Activated naive CD4-positive, alpha-beta T cell treated with anti-CD3 and anti-CD28 coated beads, Interleukin-2, amount 50 U/mL, for 72 hours (primary cell): ENCODE measurements around the gene PITPNC1. TPM values are rescaled to one million over a fixed set of nuclear protein-coding genes. Genes with fewer than 3 reads are reported as not detected.
"Not testable (repeated sequence)": the region's sequence is repeated elsewhere in the genome, so short reads cannot be mapped to it uniquely, and the experiment has no call there.

ENCODE experiments used
- ATAC-seq, 2 donors: fragments of 150-1000 bp; cut with Tn5 transposase; 2 replicates each; pipeline ENCODE4 v1.10.0; 2021; ENCODE audit warnings: mild to moderate bottlenecking in 2 of 2, moderate library complexity in 2 of 2
- DNase-seq, 2 donors: peaks; one replicate each; pipeline ENCODE4 v3.0.0; 2021 to 2022; ENCODE audit warnings: low spot score in 2 of 2
- H3K27ac Mint-ChIP-seq, 2 donors: one replicate each; pipeline ENCODE4 v1.8.0; 2022; ENCODE audit warnings: mild to moderate bottlenecking in 2 of 2, mixed read lengths in 2 of 2
- H3K36me3 Mint-ChIP-seq, 2 donors: one replicate each; pipeline ENCODE4 v1.8.0; 2022; ENCODE audit warnings: mixed read lengths in 2 of 2
- H3K9me3 Mint-ChIP-seq, 2 donors: one replicate each; pipeline ENCODE4 v1.8.0; 2022; ENCODE audit warnings: mixed read lengths in 2 of 2
- total RNA-seq, 2 donors: library from RNA; stranded (reverse); gene quantifications; one replicate each; pipeline ENCODE4 v1.2.3, GENCODE V29; 2022

The PITPNC1 gene
- total RNA-seq, 2 donors from 2014 or later, result 56.8 to 65.3 TPM

DNA sequence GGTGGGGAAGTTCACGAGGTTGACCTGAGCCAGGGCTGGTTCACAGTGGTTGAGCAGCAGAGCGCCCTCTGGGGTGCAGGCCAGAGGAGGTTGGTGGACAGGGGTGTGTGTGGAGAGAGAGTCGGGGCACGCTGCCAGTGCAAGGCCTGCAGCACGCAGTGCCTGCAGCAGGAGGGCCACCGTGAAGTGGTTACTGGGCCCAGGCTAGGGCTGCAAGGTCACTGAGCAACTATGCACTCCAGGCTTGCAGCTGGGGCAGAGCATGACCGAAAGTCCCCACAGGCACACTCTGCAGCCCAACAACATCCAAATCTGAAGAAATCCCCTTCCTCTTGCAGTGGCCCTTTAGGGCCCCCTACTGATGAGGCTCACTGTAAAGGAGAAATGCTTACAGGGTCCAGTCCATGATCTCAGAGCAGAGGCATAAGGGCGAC is 251.5 kb downstream of the PITPNC1 start:
- ATAC-seq (peak; percentile 47 to 55), DNase-seq (no peak)
- H3K36me3 Mint-ChIP-seq, result no peaks in the 10 kb centered on the region
- H3K9me3 Mint-ChIP-seq, result no peaks in the 10 kb centered on the region
- peak overlapping the region in 1 of 2 donors; percentile 77 for H3K27ac Mint-ChIP-seq

DNA sequence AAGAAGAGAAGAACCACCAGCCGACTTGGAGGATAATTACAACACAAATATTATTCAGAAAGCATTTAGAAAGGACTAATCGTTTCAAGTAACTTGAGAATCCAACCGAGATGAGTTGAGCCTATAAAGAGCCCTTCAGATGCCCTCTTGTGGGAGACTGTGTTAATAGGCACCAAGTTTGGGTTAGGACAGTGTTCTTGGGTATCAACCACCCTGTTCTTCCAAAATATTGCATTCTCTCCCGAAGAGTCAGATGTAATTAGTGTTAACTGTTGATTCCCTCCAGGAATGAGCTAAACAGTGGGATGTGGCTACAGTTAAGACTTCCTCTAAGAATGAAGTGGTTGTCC is 252.9 kb downstream of the PITPNC1 start:
- ATAC-seq (no peak), DNase-seq (no peak)
- Mint-ChIP-seq H3K36me3 (no peaks in the 10 kb centered on the region), H3K27ac (no peak overlapping the region), H3K9me3 (no peaks in the 10 kb centered on the region)

GRCh38 chr17:67630836-67631235 is 253.8 kb downstream of the PITPNC1 start:
- not testable (repeated sequence) for DNase-seq, H3K27ac Mint-ChIP-seq, H3K36me3 Mint-ChIP-seq, ATAC-seq, H3K9me3 Mint-ChIP-seq

GRCh38 chr17:67632141-67632540 is 255.1 kb downstream of the PITPNC1 start:
- DNase-seq (no peak), ATAC-seq (no peak)
- H3K9me3 Mint-ChIP-seq, result no peaks in the 10 kb centered on the region
- no peaks in the 10 kb centered on the region for H3K36me3 Mint-ChIP-seq
- H3K27ac Mint-ChIP-seq, result no peak overlapping the region

DNA sequence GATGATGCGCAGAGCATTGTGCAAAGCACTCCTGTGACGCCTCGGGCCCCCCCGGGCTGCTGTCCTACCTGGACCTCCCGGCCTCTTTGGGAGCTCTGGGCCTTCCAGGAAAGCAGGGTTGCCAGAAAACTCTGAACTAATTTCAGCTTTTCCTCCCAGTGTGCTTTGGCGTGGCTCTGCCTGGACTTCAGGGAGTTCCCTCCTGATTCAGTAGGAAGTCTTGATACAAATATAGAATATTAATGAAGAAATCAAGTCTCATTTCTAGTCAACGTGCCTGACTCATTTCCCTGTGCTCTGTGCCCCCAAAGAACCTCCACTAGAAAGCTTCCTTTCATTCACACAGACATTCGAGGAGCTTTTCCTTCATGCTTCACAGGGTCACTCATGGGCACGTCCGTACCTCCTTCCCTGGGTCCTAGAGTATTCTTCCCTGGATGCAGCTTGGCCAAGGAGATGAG is 256.7 kb downstream of the PITPNC1 start:
- no peak for DNase-seq

GRCh38 chr17:67635681-67636080 is 258.6 kb downstream of the PITPNC1 start:
- DNase-seq (no peak), ATAC-seq (no peak)
- Mint-ChIP-seq H3K27ac (peak overlapping the region in 1 of 2 donors; percentile 70), H3K9me3 (no peaks in the 10 kb centered on the region), H3K36me3 (no peaks in the 10 kb centered on the region)

More for the DNA sequence above, 256.7 kb downstream of the PITPNC1 start:
- Mint-ChIP-seq H3K9me3 (no peaks in the 10 kb centered on the region), H3K36me3 (no peaks in the 10 kb centered on the region), H3K27ac (peak overlapping the region; percentile 82 to 83)
- ATAC-seq, result no peak

- ATAC-seq (no peak), DNase-seq (no peak)
- H3K27ac Mint-ChIP-seq, result no peak overlapping the region
Measured at GRCh38 chr17:67636312-67636711, 259.2 kb downstream of the PITPNC1 start.

DNA sequence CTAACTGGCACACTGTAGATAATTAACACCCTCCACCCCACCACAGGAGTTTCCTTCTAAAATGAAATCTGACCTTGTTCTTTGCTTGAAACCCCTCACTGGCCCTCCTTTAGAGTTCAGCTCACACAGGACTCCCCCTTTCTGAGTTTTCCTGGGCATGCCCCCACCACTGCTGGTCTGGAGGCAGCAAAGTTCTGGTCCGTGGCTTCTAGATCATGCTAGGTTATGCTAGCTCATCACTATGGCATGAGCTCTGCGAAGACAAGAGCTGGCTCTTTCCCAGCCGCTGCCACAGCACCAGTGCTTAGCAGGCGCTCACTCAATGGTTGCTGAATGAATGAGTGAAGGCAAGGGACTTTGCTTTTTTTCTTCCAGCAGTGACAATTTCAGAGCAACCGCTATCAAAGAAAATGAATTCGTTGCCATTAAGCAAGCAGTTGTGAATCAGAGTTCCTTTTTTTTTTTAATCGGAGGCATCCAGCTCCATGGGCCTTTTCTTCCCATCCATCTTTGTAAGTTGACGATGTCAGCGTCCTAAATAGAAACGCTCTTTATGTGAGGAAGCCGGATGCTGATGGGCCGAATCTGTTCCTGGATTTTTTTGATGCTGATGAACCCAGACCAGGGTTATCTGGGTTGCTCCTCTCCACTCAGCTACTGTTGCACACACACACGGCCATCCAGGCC is 259.9 kb downstream of the PITPNC1 start:
- no peak for DNase-seq
- no peak for ATAC-seq
- Mint-ChIP-seq H3K27ac (no peak overlapping the region), H3K36me3 (no peaks in the 10 kb centered on the region), H3K9me3 (no peaks in the 10 kb centered on the region)

More at GRCh38 chr17:67636312-67636711, 259.2 kb downstream of the PITPNC1 start:
- H3K36me3 Mint-ChIP-seq, result no peaks in the 10 kb centered on the region
- no peaks in the 10 kb centered on the region for H3K9me3 Mint-ChIP-seq

DNA sequence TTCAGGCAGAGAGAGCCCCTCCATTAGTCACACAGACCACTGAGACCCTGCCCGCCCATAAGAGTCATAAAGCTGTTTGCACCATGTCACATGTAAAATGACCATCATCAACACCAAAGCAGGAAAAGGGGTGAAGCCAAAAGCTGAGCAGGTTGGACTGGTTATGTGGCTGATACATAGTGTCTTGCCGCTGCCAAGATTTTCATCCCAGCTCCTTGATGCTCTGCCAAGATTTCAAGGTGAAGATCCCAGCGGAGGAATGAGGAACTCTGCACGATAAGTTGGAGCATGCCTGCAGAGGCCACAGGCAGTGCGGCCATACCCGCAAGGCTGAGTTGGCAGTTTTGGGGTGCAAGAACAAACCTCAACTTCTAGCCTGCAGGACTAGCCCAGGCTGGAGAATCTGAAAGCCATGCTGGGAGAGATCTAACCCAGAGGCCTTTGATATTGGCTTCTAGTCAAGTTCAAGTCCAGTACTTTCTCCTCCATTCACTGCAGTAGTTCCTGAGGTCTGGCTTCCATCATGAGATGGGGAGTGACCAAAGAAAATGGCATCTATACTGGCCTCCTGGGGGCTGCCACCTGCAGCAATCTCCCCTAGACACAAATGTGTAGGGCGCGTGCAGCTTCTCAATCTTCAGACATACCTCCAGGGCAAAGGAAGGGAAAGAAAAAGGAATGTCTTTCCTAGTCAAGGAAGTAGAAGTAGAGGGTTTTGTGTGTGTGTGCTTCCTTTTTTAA is 261.0 kb downstream of the PITPNC1 start:
- no peak for DNase-seq
- no peaks in the 10 kb centered on the region for H3K9me3 Mint-ChIP-seq
- ATAC-seq, result no peak
- no peaks in the 10 kb centered on the region for H3K36me3 Mint-ChIP-seq
- peak overlapping the region; percentile 24 to 33 for H3K27ac Mint-ChIP-seq

DNA sequence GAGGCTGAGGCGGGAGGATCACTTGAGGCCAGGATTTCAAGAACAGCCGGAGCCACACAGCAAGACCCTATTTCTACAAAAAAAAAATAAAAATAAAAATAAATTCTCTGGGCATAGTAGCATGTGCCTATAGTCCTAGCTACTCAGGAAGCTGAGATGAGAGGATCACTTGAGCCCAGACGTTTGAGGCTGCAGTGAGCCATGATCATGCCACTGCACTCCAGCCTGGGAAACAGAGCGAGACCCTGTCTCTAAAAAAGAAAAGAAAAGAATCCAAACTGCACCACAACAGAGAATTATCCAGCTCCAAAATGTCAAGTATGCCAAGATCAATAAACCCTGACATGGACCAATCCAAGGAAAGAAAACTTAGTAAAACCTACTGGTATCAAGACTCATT is 261.8 kb downstream of the PITPNC1 start:
- no peaks in the 10 kb centered on the region for H3K9me3 Mint-ChIP-seq
- H3K27ac Mint-ChIP-seq, result peak overlapping the region in 1 of 2 donors; percentile 24
- DNase-seq (no peak), ATAC-seq (no peak)
- no peaks in the 10 kb centered on the region for H3K36me3 Mint-ChIP-seq

DNA sequence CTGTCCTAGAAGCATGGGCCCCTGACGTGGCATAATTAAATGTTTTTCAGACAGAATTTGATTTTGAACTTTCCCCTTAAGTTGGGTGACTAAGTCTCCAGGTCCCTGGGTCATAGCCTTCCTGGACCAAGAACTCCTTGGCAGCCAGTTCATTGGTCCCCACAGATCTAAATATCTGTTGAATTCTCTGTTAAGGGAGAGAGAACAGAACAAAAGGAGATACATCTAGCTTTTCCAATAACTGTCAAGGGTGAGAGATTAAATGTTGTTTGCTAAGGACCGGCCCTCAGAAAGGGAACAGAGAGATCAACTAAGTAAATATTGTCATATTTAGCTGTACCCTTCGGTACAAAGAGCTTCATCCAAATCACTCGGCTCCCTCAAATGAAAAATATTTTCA is 262.5 kb downstream of the PITPNC1 start:
- peak overlapping the region in 1 of 2 donors; percentile 3 for H3K27ac Mint-ChIP-seq
- ATAC-seq, result no peak
- H3K9me3 Mint-ChIP-seq, result no peaks in the 10 kb centered on the region
- H3K36me3 Mint-ChIP-seq, result no peaks in the 10 kb centered on the region
- no peak for DNase-seq

- ATAC-seq (no peak), DNase-seq (no peak)
- no peaks in the 10 kb centered on the region for H3K9me3 Mint-ChIP-seq
- peak overlapping the region in 1 of 2 donors; percentile 65 for H3K27ac Mint-ChIP-seq
- no peaks in the 10 kb centered on the region for H3K36me3 Mint-ChIP-seq
Measured at GRCh38 chr17:67639979-67640378, 262.9 kb downstream of the PITPNC1 start.

- H3K9me3 Mint-ChIP-seq, result no peaks in the 10 kb centered on the region
- H3K36me3 Mint-ChIP-seq, result no peaks in the 10 kb centered on the region
- DNase-seq, result no peak
- ATAC-seq, result no peak
- peak overlapping the region in 1 of 2 donors; percentile 56 for H3K27ac Mint-ChIP-seq
Measured at GRCh38 chr17:67642488-67642887, 265.4 kb downstream of the PITPNC1 start.

- no peaks in the 10 kb centered on the region for H3K36me3 Mint-ChIP-seq
- no peaks in the 10 kb centered on the region for H3K9me3 Mint-ChIP-seq
- no peak for DNase-seq
- no peak overlapping the region for H3K27ac Mint-ChIP-seq
- ATAC-seq, result no peak
Measured at GRCh38 chr17:67644061-67644460, 267.0 kb downstream of the PITPNC1 start.

- DNase-seq, H3K36me3 Mint-ChIP-seq, H3K9me3 Mint-ChIP-seq, ATAC-seq: not testable (repeated sequence)
- H3K27ac Mint-ChIP-seq, result peak overlapping the region in 1 of 2 donors; percentile 44
Measured at GRCh38 chr17:67645195-67645594, 268.1 kb downstream of the PITPNC1 start.

GRCh38 chr17:67646472-67646871 is 269.4 kb downstream of the PITPNC1 start:
- Mint-ChIP-seq H3K9me3 (no peaks in the 10 kb centered on the region), H3K27ac (no peak overlapping the region), H3K36me3 (no peaks in the 10 kb centered on the region)
- ATAC-seq (no peak), DNase-seq (no peak)

GRCh38 chr17:67647482-67647881 is 270.4 kb downstream of the PITPNC1 start:
- no peak overlapping the region for H3K27ac Mint-ChIP-seq
- ATAC-seq (no peak), DNase-seq (no peak)
- no peaks in the 10 kb centered on the region for H3K9me3 Mint-ChIP-seq
- peaks cover 0 to 2% of the 10 kb centered on the region in 2 donors for H3K36me3 Mint-ChIP-seq
